ENCODE results near the gene IPO13.

The IPO13 gene

DNA sequence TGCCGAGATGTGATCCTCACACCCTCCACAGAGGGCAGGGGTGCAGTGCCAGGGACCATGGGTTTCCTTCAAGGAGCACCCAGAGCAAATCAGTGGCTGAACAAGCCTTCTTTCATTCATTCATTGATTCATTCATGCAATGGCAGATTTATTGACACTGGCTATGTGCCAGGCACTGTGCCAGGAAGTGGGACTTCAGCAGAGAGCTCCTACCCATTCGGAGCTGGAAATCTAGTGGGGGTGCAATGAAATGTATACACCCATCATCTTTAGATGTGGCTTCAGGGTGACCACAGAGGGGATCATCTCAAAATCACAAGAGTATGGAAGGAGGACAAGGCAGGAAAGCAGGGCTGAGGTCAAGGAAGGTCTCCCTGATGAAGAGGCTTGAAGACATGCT is 65.7 kb downstream of the IPO13 start:
- H3K79me1 ChIP-seq (replicated peaks; ENCODE audit: low read length, poor library complexity, severe bottlenecking), result no peaks in the 10 kb centered on the region
- 88% methylated on average over 2 of the region's 2 CpGs for whole genome bisulfite sequencing
- H4K91ac ChIP-seq (ENCODE audit: low read length), result no peak overlapping the region
- H3K14ac ChIP-seq (ENCODE audit: low read length in 2 of 2), result no peak overlapping the region
- no peak overlapping the region for H4K8ac ChIP-seq (ENCODE audit: low read length)
- no peak overlapping the region for H2BK12ac ChIP-seq (ENCODE audit: low read length in 2 of 2)
- H2AFZ ChIP-seq (ENCODE audit: low read depth, low read length), result no peak overlapping the region
- no peak overlapping the region for H2BK120ac ChIP-seq (ENCODE audit: low read depth, low read length)
- no peak overlapping the region for H3K4me2 ChIP-seq (ENCODE audit: low read length, poor library complexity, severe bottlenecking)
- H3K23ac ChIP-seq (ENCODE audit: low read length in 2 of 2), result no peak overlapping the region
- no peak overlapping the region for H3K18ac ChIP-seq (ENCODE audit: low read depth in 1 of 2, low read length in 2 of 2)
- no peak for DNase-seq
- H2AK5ac ChIP-seq (ENCODE audit: low read length, severe bottlenecking), result no peak overlapping the region
- no peak overlapping the region for H2BK15ac ChIP-seq (ENCODE audit: low read depth, poor library complexity, severe bottlenecking)
- H3K36me3 ChIP-seq (ENCODE audit: control insufficient read depth in 1 of 2, insufficient read depth in 2 of 2, low read depth in 1 of 2, low read length in 2 of 2), result peaks cover 0 to 30% of the 10 kb centered on the region in 2 experiments
- no peak overlapping the region for H3K27ac ChIP-seq (ENCODE audit: low read length, poor library complexity, severe bottlenecking)
- no peak overlapping the region for H3K9ac ChIP-seq (ENCODE audit: low read length)
- no peak overlapping the region for H3K4me3 ChIP-seq (ENCODE audit: insufficient read depth in 1 of 2, low read depth in 1 of 2, low read length in 2 of 2)
- H3K4ac ChIP-seq (ENCODE audit: low read depth in 1 of 2, low read length in 2 of 2), result no peak overlapping the region
- peaks cover 0 to 1% of the 10 kb centered on the region in 2 experiments for H3K27me3 ChIP-seq (ENCODE audit: control insufficient read depth in 1 of 2, insufficient read depth in 1 of 2, low read length in 2 of 2)
- no peaks in the 10 kb centered on the region for H3K4me1 ChIP-seq (ENCODE audit: control insufficient read depth, insufficient read depth, low read depth, low read length)
- H2BK5ac ChIP-seq (ENCODE audit: low read depth, low read length, poor library complexity, severe bottlenecking), result no peak overlapping the region
- H3K9me3 ChIP-seq (ENCODE audit: control insufficient read depth, low read length), result no peaks in the 10 kb centered on the region

GRCh38 chr1:44012941-44013609 is 66.3 kb downstream of the IPO13 start:
- Histone ChIP-seq H3K4me1 (ENCODE audit: control insufficient read depth, insufficient read depth, low read depth, low read length) (no peaks in the 10 kb centered on the region), H2BK15ac (ENCODE audit: low read depth, poor library complexity, severe bottlenecking) (no peak overlapping the region), H2BK5ac (ENCODE audit: low read depth, low read length, poor library complexity, severe bottlenecking) (no peak overlapping the region), H3K36me3 (ENCODE audit: control insufficient read depth in 1 of 2, insufficient read depth in 2 of 2, low read depth in 1 of 2, low read length in 2 of 2) (peaks cover 0 to 35% of the 10 kb centered on the region in 2 experiments), H3K23ac (ENCODE audit: low read length in 2 of 2) (no peak overlapping the region), H4K91ac (ENCODE audit: low read length) (no peak overlapping the region), H4K8ac (ENCODE audit: low read length) (no peak overlapping the region), H2AFZ (ENCODE audit: low read depth, low read length) (no peak overlapping the region), H3K4me2 (ENCODE audit: low read length, poor library complexity, severe bottlenecking) (no peak overlapping the region), H3K4me3 (ENCODE audit: insufficient read depth in 1 of 2, low read depth in 1 of 2, low read length in 2 of 2) (no peak overlapping the region), H2AK5ac (ENCODE audit: low read length, severe bottlenecking) (no peak overlapping the region), H3K9ac (ENCODE audit: low read length) (no peak overlapping the region), H2BK120ac (ENCODE audit: low read depth, low read length) (no peak overlapping the region), H2BK12ac (ENCODE audit: low read length in 2 of 2) (peak overlapping the region in 1 of 2 experiments; percentile 11), H3K79me1 (replicated peaks; ENCODE audit: low read length, poor library complexity, severe bottlenecking) (no peaks in the 10 kb centered on the region), H3K9me3 (ENCODE audit: control insufficient read depth, low read length) (no peaks in the 10 kb centered on the region), H3K18ac (ENCODE audit: low read depth in 1 of 2, low read length in 2 of 2) (no peak overlapping the region), H3K14ac (ENCODE audit: low read length in 2 of 2) (no peak overlapping the region), H3K27ac (ENCODE audit: low read length, poor library complexity, severe bottlenecking) (no peak overlapping the region), H3K27me3 (ENCODE audit: control insufficient read depth in 1 of 2, insufficient read depth in 1 of 2, low read length in 2 of 2) (peaks cover 0 to 4% of the 10 kb centered on the region in 2 experiments), H3K4ac (ENCODE audit: low read depth in 1 of 2, low read length in 2 of 2) (no peak overlapping the region)
- no peak for DNase-seq
- 88% methylated on average over 13 of the region's 13 CpGs for WGBS

GRCh38 chr1:44013949-44014348 is 67.2 kb downstream of the IPO13 start:
- WGBS, result 86% methylated on average over 5 of the region's 5 CpGs
- H3K14ac ChIP-seq (ENCODE audit: low read length in 2 of 2), result no peak overlapping the region
- no peak overlapping the region for H3K18ac ChIP-seq (ENCODE audit: low read depth in 1 of 2, low read length in 2 of 2)
- no peak overlapping the region for H4K91ac ChIP-seq (ENCODE audit: low read length)
- H3K79me1 ChIP-seq (replicated peaks; ENCODE audit: low read length, poor library complexity, severe bottlenecking), result no peaks in the 10 kb centered on the region
- H3K27ac ChIP-seq (ENCODE audit: low read length, poor library complexity, severe bottlenecking), result no peak overlapping the region
- DNase-seq, result no peak
- no peak overlapping the region for H2BK12ac ChIP-seq (ENCODE audit: low read length in 2 of 2)
- no peak overlapping the region for H2AFZ ChIP-seq (ENCODE audit: low read depth, low read length)
- no peak overlapping the region for H2BK5ac ChIP-seq (ENCODE audit: low read depth, low read length, poor library complexity, severe bottlenecking)
- H3K36me3 ChIP-seq (ENCODE audit: control insufficient read depth in 1 of 2, insufficient read depth in 2 of 2, low read depth in 1 of 2, low read length in 2 of 2), result peaks cover 0 to 31% of the 10 kb centered on the region in 2 experiments
- no peak overlapping the region for H4K8ac ChIP-seq (ENCODE audit: low read length)
- no peak overlapping the region for H3K23ac ChIP-seq (ENCODE audit: low read length in 2 of 2)
- no peaks in the 10 kb centered on the region for H3K9me3 ChIP-seq (ENCODE audit: control insufficient read depth, low read length)
- H3K4me2 ChIP-seq (ENCODE audit: low read length, poor library complexity, severe bottlenecking), result no peak overlapping the region
- H2BK120ac ChIP-seq (ENCODE audit: low read depth, low read length), result no peak overlapping the region
- no peak overlapping the region for H2BK15ac ChIP-seq (ENCODE audit: low read depth, poor library complexity, severe bottlenecking)
- H2AK5ac ChIP-seq (ENCODE audit: low read length, severe bottlenecking), result no peak overlapping the region
- H3K4me1 ChIP-seq (ENCODE audit: control insufficient read depth, insufficient read depth, low read depth, low read length), result no peaks in the 10 kb centered on the region
- H3K4ac ChIP-seq (ENCODE audit: low read depth in 1 of 2, low read length in 2 of 2), result no peak overlapping the region
- H3K27me3 ChIP-seq (ENCODE audit: control insufficient read depth in 1 of 2, insufficient read depth in 1 of 2, low read length in 2 of 2), result peaks cover 0 to 4% of the 10 kb centered on the region in 2 experiments
- H3K9ac ChIP-seq (ENCODE audit: low read length), result no peak overlapping the region
- no peak overlapping the region for H3K4me3 ChIP-seq (ENCODE audit: insufficient read depth in 1 of 2, low read depth in 1 of 2, low read length in 2 of 2)

GRCh38 chr1:44014365-44015104 is 67.8 kb downstream of the IPO13 start:
- Histone ChIP-seq H3K27me3 (ENCODE audit: control insufficient read depth in 1 of 2, insufficient read depth in 1 of 2, low read length in 2 of 2) (peaks cover 0 to 4% of the 10 kb centered on the region in 2 experiments), H2BK15ac (ENCODE audit: low read depth, poor library complexity, severe bottlenecking) (no peak overlapping the region), H3K79me1 (replicated peaks; ENCODE audit: low read length, poor library complexity, severe bottlenecking) (no peaks in the 10 kb centered on the region), H3K4me2 (ENCODE audit: low read length, poor library complexity, severe bottlenecking) (no peak overlapping the region), H2BK12ac (ENCODE audit: low read length in 2 of 2) (no peak overlapping the region), H3K9me3 (ENCODE audit: control insufficient read depth, low read length) (no peaks in the 10 kb centered on the region), H2BK120ac (ENCODE audit: low read depth, low read length) (no peak overlapping the region), H4K91ac (ENCODE audit: low read length) (no peak overlapping the region), H3K27ac (ENCODE audit: low read length, poor library complexity, severe bottlenecking) (no peak overlapping the region), H2AFZ (ENCODE audit: low read depth, low read length) (no peak overlapping the region), H3K36me3 (ENCODE audit: control insufficient read depth in 1 of 2, insufficient read depth in 2 of 2, low read depth in 1 of 2, low read length in 2 of 2) (peaks cover 0 to 34% of the 10 kb centered on the region in 2 experiments), H2BK5ac (ENCODE audit: low read depth, low read length, poor library complexity, severe bottlenecking) (no peak overlapping the region), H3K4ac (ENCODE audit: low read depth in 1 of 2, low read length in 2 of 2) (no peak overlapping the region), H3K14ac (ENCODE audit: low read length in 2 of 2) (no peak overlapping the region), H4K8ac (ENCODE audit: low read length) (no peak overlapping the region), H3K9ac (ENCODE audit: low read length) (no peak overlapping the region), H3K4me1 (ENCODE audit: control insufficient read depth, insufficient read depth, low read depth, low read length) (no peaks in the 10 kb centered on the region), H2AK5ac (ENCODE audit: low read length, severe bottlenecking) (no peak overlapping the region), H3K4me3 (ENCODE audit: insufficient read depth in 1 of 2, low read depth in 1 of 2, low read length in 2 of 2) (no peak overlapping the region), H3K18ac (ENCODE audit: low read depth in 1 of 2, low read length in 2 of 2) (no peak overlapping the region), H3K23ac (ENCODE audit: low read length in 2 of 2) (no peak overlapping the region)
- 78% methylated on average over 8 of the region's 8 CpGs for WGBS
- no peak for DNase-seq

Measured in mesenchymal stem cell (in vitro differentiated cells and primary cell).